H9 (cell line): ENCODE measurements around the gene FOXN1. TPM values are rescaled to one million over a fixed set of nuclear protein-coding genes. Genes with fewer than 3 reads are reported as not detected.

Experiments
- DNase-seq: peaks from one replicate; pipeline ENCODE4 v3.0.0-alpha.2; 2017
- H2AFZ ChIP-seq: one replicate; pipeline ENCODE4 v1.6.1; 2013; ENCODE audit warnings: mild to moderate bottlenecking, low read length, control low read depth, moderate library complexity
- H2AK5ac ChIP-seq: 2 replicates; pipeline ENCODE4 v1.6.1; 2013; ENCODE audit warnings: low read length, control low read depth, mixed read lengths; ENCODE audit not compliant: insufficient read length
- H2BK120ac ChIP-seq: one replicate; pipeline ENCODE4 v1.6.1; 2013; ENCODE audit warnings: low read depth, mild to moderate bottlenecking, low read length, control low read depth, inconsistent platforms; ENCODE audit not compliant: poor library complexity, severe bottlenecking
- H2BK12ac ChIP-seq: 2 replicates; pipeline ENCODE4 v1.6.1; 2013; ENCODE audit warnings: low read length, control low read depth, mixed read lengths, low read depth; ENCODE audit not compliant: insufficient read length
- H2BK15ac ChIP-seq: 2 replicates; pipeline ENCODE4 v1.6.1; 2013; ENCODE audit warnings: low read depth, low read length, control low read depth
- H2BK20ac ChIP-seq: one replicate; pipeline ENCODE4 v1.6.1; 2013; ENCODE audit warnings: low read depth, mild to moderate bottlenecking, low read length, control low read depth, inconsistent platforms; ENCODE audit not compliant: poor library complexity, severe bottlenecking
- H2BK5ac ChIP-seq: 2 replicates; pipeline ENCODE4 v1.6.1; 2013; ENCODE audit warnings: low read length, control low read depth, mixed read lengths; ENCODE audit not compliant: insufficient read length
- H3K14ac ChIP-seq: 2 replicates; pipeline ENCODE4 v1.6.1; 2013; ENCODE audit warnings: low read length, control low read depth; ENCODE audit not compliant: insufficient read depth
- H3K18ac ChIP-seq: 2 replicates; pipeline ENCODE4 v1.6.1; 2013; ENCODE audit warnings: low read depth, mild to moderate bottlenecking, mixed read lengths, low read length, control low read depth; ENCODE audit not compliant: insufficient read length
- H3K23ac ChIP-seq: 2 replicates; pipeline ENCODE4 v1.6.1; 2013; ENCODE audit warnings: low read length, control low read depth, mixed read lengths, low read depth; ENCODE audit not compliant: insufficient read length
- H3K23me2 ChIP-seq: 2 replicates; pipeline ENCODE4 v1.6.1; 2013; ENCODE audit warnings: low read depth, mild to moderate bottlenecking, mixed read lengths, low read length, control low read depth; ENCODE audit not compliant: insufficient read length, poor library complexity, severe bottlenecking
- H3K27ac ChIP-seq: 2 replicates; pipeline ENCODE4 v1.5.1; 2013; ENCODE audit warnings: low read length, control low read depth, mixed read lengths, low read depth; ENCODE audit not compliant: insufficient read length
- H3K27me3 ChIP-seq: 2 replicates; pipeline ENCODE4 v1.6.1; 2013; ENCODE audit warnings: low read length, control low read depth, inconsistent platforms; ENCODE audit not compliant: insufficient read depth
- H3K4ac ChIP-seq: 2 replicates; pipeline ENCODE4 v1.6.1; 2013; ENCODE audit warnings: low read depth, mild to moderate bottlenecking, control low read depth, inconsistent platforms, low read length, moderate library complexity
- H3K4me1 ChIP-seq: 2 replicates; pipeline ENCODE4 v1.6.1; 2013; ENCODE audit warnings: low read length, control low read depth, inconsistent platforms; ENCODE audit not compliant: insufficient read depth
- H3K4me2 ChIP-seq: 2 replicates; pipeline ENCODE4 v1.6.1; 2013; ENCODE audit warnings: low read length, control low read depth, mixed read lengths; ENCODE audit not compliant: insufficient read length, insufficient read depth
- H3K56ac ChIP-seq: 2 replicates; pipeline ENCODE4 v1.6.1; 2013; ENCODE audit warnings: low read depth, mild to moderate bottlenecking, mixed read lengths, low read length, control low read depth; ENCODE audit not compliant: insufficient read length
- H3K79me1 ChIP-seq: 2 replicates; pipeline ENCODE4 v1.6.1; 2013; ENCODE audit warnings: low read depth, mild to moderate bottlenecking, moderate library complexity, low read length, control low read depth, inconsistent platforms; ENCODE audit not compliant: insufficient read depth, poor library complexity, severe bottlenecking
- H3K79me2 ChIP-seq: 2 replicates; pipeline ENCODE4 v1.6.1; 2013; ENCODE audit warnings: low read length, control low read depth, inconsistent platforms; ENCODE audit not compliant: insufficient read depth
- H3K9ac ChIP-seq: 2 replicates; pipeline ENCODE4 v1.6.1; 2013; ENCODE audit warnings: low read length, control low read depth, mixed read lengths; ENCODE audit not compliant: insufficient read length; ENCODE audit errors: extremely low read depth
- H3K9me3 ChIP-seq: one replicate; pipeline ENCODE4 v1.6.1; 2013; ENCODE audit warnings: low read depth, low read length, inconsistent platforms; ENCODE audit not compliant: control insufficient read depth
- H3T11ph ChIP-seq: one replicate; pipeline ENCODE4 v1.6.1; 2013; ENCODE audit warnings: mild to moderate bottlenecking, low read length, control low read depth, inconsistent platforms
- H4K20me1 ChIP-seq: one replicate; pipeline ENCODE4 v1.6.1; 2013; ENCODE audit not compliant: control insufficient read depth, insufficient read length, insufficient read depth
- H4K5ac ChIP-seq: 2 replicates; pipeline ENCODE4 v1.6.1; 2013; ENCODE audit warnings: low read depth, mild to moderate bottlenecking, mixed read lengths, low read length, control low read depth; ENCODE audit not compliant: insufficient read length
- H4K8ac ChIP-seq: replicated peaks from 2 replicates; pipeline ENCODE4 v1.6.1; 2013; ENCODE audit warnings: low read length, control low read depth, mixed read lengths, low read depth; ENCODE audit not compliant: insufficient read length
- H4K91ac ChIP-seq: 2 replicates; pipeline ENCODE4 v1.6.1; 2013; ENCODE audit warnings: low read depth, mild to moderate bottlenecking, moderate library complexity, mixed read lengths, low read length, control low read depth; ENCODE audit not compliant: insufficient read length
- H3K27ac Mint-ChIP-seq, 3 experiments: 2 replicates in 2 of 3; 3 replicates in 1 of 3; pipeline ENCODE4 v1.8.0; 2020 to 2021; ENCODE audit warnings: mixed read lengths in 3 of 3, mild to moderate bottlenecking in 1 of 3, moderate library complexity in 1 of 3
- H3K27me3 Mint-ChIP-seq: 2 replicates; pipeline ENCODE4 v1.8.0; 2021; ENCODE audit warnings: low read depth, mild to moderate bottlenecking, moderate library complexity, mixed read lengths
- H3K36me3 Mint-ChIP-seq, 3 experiments: 2 replicates in 2 of 3; 3 replicates in 1 of 3; pipeline ENCODE4 v1.8.0; 2020 to 2021; ENCODE audit warnings: low read depth in 3 of 3, mixed read lengths in 3 of 3; ENCODE audit not compliant: insufficient read depth in 1 of 3
- H3K4me1 Mint-ChIP-seq, 2 experiments: 2 replicates each; pipeline ENCODE4 v1.8.0; 2020; ENCODE audit warnings: mixed read lengths in 2 of 2
- H3K4me3 Mint-ChIP-seq, 2 experiments: 2 replicates in 1 of 2; 3 replicates in 1 of 2; pipeline ENCODE4 v1.8.0; 2020 to 2021; ENCODE audit warnings: mild to moderate bottlenecking in 2 of 2, mixed read lengths in 2 of 2, moderate library complexity in 1 of 2
- H3K9me3 Mint-ChIP-seq, 2 experiments: 2 replicates in 1 of 2; 3 replicates in 1 of 2; pipeline ENCODE4 v1.8.0; 2020; ENCODE audit warnings: mild to moderate bottlenecking in 2 of 2, mixed read lengths in 2 of 2, moderate library complexity in 1 of 2
- WGBS: extraction: QIAGEN DNeasy Blood & Tissue Kit; methylation state at CpG from one replicate; pipeline ENCODE4 v1.1.7; 2013; ENCODE audit warnings: missing lambda C conversion rate, low lambda C conversion rate, mixed read lengths; ENCODE audit not compliant: insufficient read length; ENCODE audit errors: extremely low coverage; 5-methylcytosine and 5-hydroxymethylcytosine counted together
- total RNA-seq: library from RNA; stranded (reverse); gene quantifications from 2 replicates; pipeline ENCODE4 v1.2.1, GENCODE V29; 2021
- TF ChIP-seq, protein P1 (sequence below): fragments of 200-600 bp; sonication (generic); conservative IDR thresholded peaks from 3 replicates; pipeline ENCODE4 v1.8.0; 2021; ENCODE audit warnings: antibody characterized with exemption, mild to moderate bottlenecking

The FOXN1 gene
- total RNA-seq, 1 experiment from 2014 or later: not detected

- Mint-ChIP-seq H3K27me3 (peaks cover 7% of the 10 kb centered on the region), H3K36me3 (peaks cover 11 to 28% (median 24%) of the 10 kb centered on the region in 3 experiments; a peak in 6 of 7 replicates), H3K9me3 (no peaks in the 10 kb centered on the region), H3K27ac (no peak overlapping the region), H3K4me3 (peak overlapping the region; percentile 92 to 97), H3K4me1 (peaks cover 24 to 37% of the 10 kb centered on the region in 2 experiments)
- H3K23ac ChIP-seq: no peak overlapping the region
- H3K4ac ChIP-seq: no peak overlapping the region
- no peak overlapping the region for H2BK20ac ChIP-seq
- no peaks in the 10 kb centered on the region for H3K4me1 ChIP-seq
- no peak overlapping the region for H3K56ac ChIP-seq
- H3K27me3 ChIP-seq: no peaks in the 10 kb centered on the region
- H3K27ac ChIP-seq: no peak overlapping the region
- no peak overlapping the region for H3K14ac ChIP-seq
- H2BK5ac ChIP-seq: no peak overlapping the region
- no peak overlapping the region for H4K8ac ChIP-seq
- peak overlapping the region; percentile 87 for H3K4me2 ChIP-seq
- no peaks in the 10 kb centered on the region for H3K79me1 ChIP-seq
- no peak overlapping the region for H3K18ac ChIP-seq
- H2BK12ac ChIP-seq: no peak overlapping the region
- H3K23me2 ChIP-seq: peaks cover 11% of the 10 kb centered on the region
- H3K9me3 ChIP-seq: no peaks in the 10 kb centered on the region
- no peak overlapping the region for H2BK15ac ChIP-seq
- H4K20me1 ChIP-seq: peaks cover 2% of the 10 kb centered on the region
- WGBS: no CpG with 5 or more reads among the region's 5 CpGs
- no peak for DNase-seq
- H3T11ph ChIP-seq: no peak overlapping the region
- TF ChIP-seq, protein P1, sequence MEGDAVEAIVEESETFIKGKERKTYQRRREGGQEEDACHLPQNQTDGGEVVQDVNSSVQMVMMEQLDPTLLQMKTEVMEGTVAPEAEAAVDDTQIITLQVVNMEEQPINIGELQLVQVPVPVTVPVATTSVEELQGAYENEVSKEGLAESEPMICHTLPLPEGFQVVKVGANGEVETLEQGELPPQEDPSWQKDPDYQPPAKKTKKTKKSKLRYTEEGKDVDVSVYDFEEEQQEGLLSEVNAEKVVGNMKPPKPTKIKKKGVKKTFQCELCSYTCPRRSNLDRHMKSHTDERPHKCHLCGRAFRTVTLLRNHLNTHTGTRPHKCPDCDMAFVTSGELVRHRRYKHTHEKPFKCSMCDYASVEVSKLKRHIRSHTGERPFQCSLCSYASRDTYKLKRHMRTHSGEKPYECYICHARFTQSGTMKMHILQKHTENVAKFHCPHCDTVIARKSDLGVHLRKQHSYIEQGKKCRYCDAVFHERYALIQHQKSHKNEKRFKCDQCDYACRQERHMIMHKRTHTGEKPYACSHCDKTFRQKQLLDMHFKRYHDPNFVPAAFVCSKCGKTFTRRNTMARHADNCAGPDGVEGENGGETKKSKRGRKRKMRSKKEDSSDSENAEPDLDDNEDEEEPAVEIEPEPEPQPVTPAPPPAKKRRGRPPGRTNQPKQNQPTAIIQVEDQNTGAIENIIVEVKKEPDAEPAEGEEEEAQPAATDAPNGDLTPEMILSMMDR: no peak
- H3K79me2 ChIP-seq: no peaks in the 10 kb centered on the region
- no peak overlapping the region for H2AFZ ChIP-seq
- H2AK5ac ChIP-seq: no peak overlapping the region
- H3K9ac ChIP-seq: no peak overlapping the region
- H4K5ac ChIP-seq: no peak overlapping the region
- no peak overlapping the region for H4K91ac ChIP-seq
- no peak overlapping the region for H2BK120ac ChIP-seq
These were observed 66.3 kb downstream of the FOXN1 start for GRCh38 chr17:28572259-28573039.
